Type B pancreatic cell (in vitro differentiated cells): ENCODE results near the gene DIAPH1. TPM values are rescaled to one million over a fixed set of nuclear protein-coding genes. Genes with fewer than 3 reads are reported as not detected.

Experiments used
- DNase-seq: peaks from one replicate; pipeline ENCODE4 v3.0.0; 2021; ENCODE audit warnings: mixed read lengths; ENCODE audit not compliant: unreplicated experiment; ENCODE audit errors: extremely low spot score
- H3K27ac Mint-ChIP-seq: 2 replicates; pipeline ENCODE4 v1.8.0; 2021; ENCODE audit warnings: mild to moderate bottlenecking, mixed read lengths
- H3K27me3 Mint-ChIP-seq: 2 replicates; pipeline ENCODE4 v1.8.0; 2021; ENCODE audit warnings: mixed read lengths
- H3K36me3 Mint-ChIP-seq: 2 replicates; pipeline ENCODE4 v1.8.0; 2021; ENCODE audit warnings: mixed read lengths
- H3K4me1 Mint-ChIP-seq: one replicate; pipeline ENCODE4 v1.8.0; 2021; ENCODE audit warnings: mixed read lengths; ENCODE audit not compliant: unreplicated experiment
- H3K4me3 Mint-ChIP-seq: 2 replicates; pipeline ENCODE4 v1.8.0; 2021; ENCODE audit warnings: mild to moderate bottlenecking, mixed read lengths
- H3K9me3 Mint-ChIP-seq: 2 replicates; pipeline ENCODE4 v1.8.0; 2021; ENCODE audit warnings: mixed read lengths
- total RNA-seq: library from RNA; stranded (reverse); gene quantifications from 2 replicates; pipeline ENCODE4 v1.2.1, GENCODE V29; 2021; ENCODE audit warnings: low replicate concordance
- TF ChIP-seq, protein P1 (sequence below): fragments of 200-600 bp; sonication (generic); conservative IDR thresholded peaks from 2 replicates; pipeline ENCODE4 v1.5.0; 2021; ENCODE audit warnings: antibody characterized with exemption, mild to moderate bottlenecking

DIAPH1 gene
- total RNA-seq, 1 donor from 2014 or later, result 79.6 TPM

GRCh38 chr5:141465351-141465750 is 153.4 kb downstream of the DIAPH1 start:
- Mint-ChIP-seq H3K27me3 (no peaks in the 10 kb centered on the region), H3K27ac (no peak overlapping the region), H3K9me3 (peaks cover 6% of the 10 kb centered on the region), H3K4me1 (no peaks in the 10 kb centered on the region), H3K36me3 (peaks cover 21% of the 10 kb centered on the region), H3K4me3 (no peak overlapping the region)
- no peak for DNase-seq
- TF ChIP-seq, protein P1, sequence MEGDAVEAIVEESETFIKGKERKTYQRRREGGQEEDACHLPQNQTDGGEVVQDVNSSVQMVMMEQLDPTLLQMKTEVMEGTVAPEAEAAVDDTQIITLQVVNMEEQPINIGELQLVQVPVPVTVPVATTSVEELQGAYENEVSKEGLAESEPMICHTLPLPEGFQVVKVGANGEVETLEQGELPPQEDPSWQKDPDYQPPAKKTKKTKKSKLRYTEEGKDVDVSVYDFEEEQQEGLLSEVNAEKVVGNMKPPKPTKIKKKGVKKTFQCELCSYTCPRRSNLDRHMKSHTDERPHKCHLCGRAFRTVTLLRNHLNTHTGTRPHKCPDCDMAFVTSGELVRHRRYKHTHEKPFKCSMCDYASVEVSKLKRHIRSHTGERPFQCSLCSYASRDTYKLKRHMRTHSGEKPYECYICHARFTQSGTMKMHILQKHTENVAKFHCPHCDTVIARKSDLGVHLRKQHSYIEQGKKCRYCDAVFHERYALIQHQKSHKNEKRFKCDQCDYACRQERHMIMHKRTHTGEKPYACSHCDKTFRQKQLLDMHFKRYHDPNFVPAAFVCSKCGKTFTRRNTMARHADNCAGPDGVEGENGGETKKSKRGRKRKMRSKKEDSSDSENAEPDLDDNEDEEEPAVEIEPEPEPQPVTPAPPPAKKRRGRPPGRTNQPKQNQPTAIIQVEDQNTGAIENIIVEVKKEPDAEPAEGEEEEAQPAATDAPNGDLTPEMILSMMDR, result no peak

Other genes with a start within 250 kb of the DIAPH1 start
- 0.39 and 1.2 TPM in 2 replicates for gene PCDHGB3, start 248.8 kb downstream of the DIAPH1 start, total RNA-seq
- gene PCDHGA6, start 245.1 kb downstream of the DIAPH1 start, total RNA-seq, result 0.41 and 0.86 TPM in 2 replicates
- gene PCDHGA7, start 236.3 kb downstream of the DIAPH1 start, total RNA-seq, result 0.31 and 0.40 TPM in 2 replicates
- gene PCDHGB4, start 231.3 kb downstream of the DIAPH1 start, total RNA-seq, result 13.0 and 15.6 TPM in 2 replicates
- 1.3 and 2.1 TPM in 2 replicates for gene PCDHGA8, start 226.4 kb downstream of the DIAPH1 start, total RNA-seq
- gene PCDHGB5, start 221.1 kb downstream of the DIAPH1 start, total RNA-seq, result 2.6 and 8.1 TPM in 2 replicates
- gene PCDHGA9, start 216.2 kb downstream of the DIAPH1 start, total RNA-seq, result 0.97 and 2.2 TPM in 2 replicates
- gene PCDHGB6, start 211.0 kb downstream of the DIAPH1 start, total RNA-seq, result 4.9 and 39.4 TPM in 2 replicates
- 9.8 and 18.5 TPM in 2 replicates for gene PCDHGA10, start 206.0 kb downstream of the DIAPH1 start, total RNA-seq
- 4.4 and 8.5 TPM in 2 replicates for gene PCDHGB7, start 201.3 kb downstream of the DIAPH1 start, total RNA-seq
- 2.6 TPM in 2 replicates for gene PCDHGA11, start 197.9 kb downstream of the DIAPH1 start, total RNA-seq
- gene PCDHGA12, start 188.5 kb downstream of the DIAPH1 start, total RNA-seq, result 1.2 and 1.7 TPM in 2 replicates
- 11.0 and 60.3 TPM in 2 replicates for gene PCDHGC3, start 143.0 kb downstream of the DIAPH1 start, total RNA-seq
- gene PCDHGC4, start 134.0 kb downstream of the DIAPH1 start, total RNA-seq, result 0.38 and 4.0 TPM in 2 replicates
- gene PCDHGC5, start 129.9 kb downstream of the DIAPH1 start, total RNA-seq, result 0.45 and 1.9 TPM in 2 replicates
- gene HDAC3, start 17.8 kb upstream of the DIAPH1 start, total RNA-seq, result 65.8 and 87.8 TPM in 2 replicates
- 6.9 and 8.1 TPM in 2 replicates for gene RELL2, start 18.0 kb upstream of the DIAPH1 start, total RNA-seq
- gene FCHSD1, start 32.4 kb upstream of the DIAPH1 start, total RNA-seq, result 28.5 and 29.4 TPM in 2 replicates
- 8.4 and 10.2 TPM in 2 replicates for gene ARAP3, start 63.2 kb upstream of the DIAPH1 start, total RNA-seq